ENCODE data around the gene EML2. TPM values are rescaled to one million over a fixed set of nuclear protein-coding genes. Genes with fewer than 3 reads are reported as not detected.

EML2 gene
- total RNA-seq, 2 donors from 2014 or later = 149 to 190 TPM

DNA sequence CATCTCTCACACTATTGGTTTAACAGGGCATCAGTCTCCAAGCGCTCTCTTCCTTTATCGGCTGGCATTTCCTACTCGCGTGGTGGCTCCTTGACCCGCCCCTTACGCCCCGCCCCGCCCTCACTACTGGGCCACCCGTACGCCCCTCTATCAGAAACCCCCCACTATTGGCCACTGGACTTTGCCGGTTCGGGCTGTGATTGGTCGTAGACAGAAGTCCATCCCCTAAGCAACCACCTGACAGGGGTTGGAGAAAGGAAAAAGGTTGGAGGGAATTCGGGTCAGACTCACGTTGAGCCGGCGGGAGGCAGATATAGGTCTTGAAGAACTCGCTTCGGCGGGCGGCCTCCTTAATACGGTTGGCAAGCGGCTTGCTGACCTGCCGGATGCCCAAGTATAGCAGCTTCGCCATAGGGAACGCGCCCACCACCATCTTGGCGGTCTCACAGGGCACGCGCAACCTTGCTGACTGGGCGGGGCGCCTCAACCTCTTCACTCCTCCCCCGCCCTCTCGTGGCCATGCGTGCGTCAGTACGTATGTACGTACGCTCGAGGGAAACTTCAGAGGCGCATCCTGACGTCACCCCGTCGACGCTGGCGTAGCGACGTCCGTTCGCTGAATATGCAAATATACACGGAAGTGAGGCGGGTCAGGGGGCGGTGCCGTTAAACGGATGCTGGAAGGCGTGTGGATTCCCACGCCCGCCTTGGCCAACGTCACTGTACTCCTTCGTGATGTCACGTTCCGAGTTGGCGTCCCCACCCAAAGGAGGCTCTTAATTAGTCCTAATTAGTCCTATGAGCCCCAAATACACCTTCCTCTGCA lies 54.7 kb downstream of the EML2 start, which contains the start of gene OPA3:
Gene OPA3 (minus strand): TSS at position 471 of the 826 bp plus-strand sequence. CDS start 38 bp downstream, at position 433.
- ATAC-seq (replicated peaks in 1 of 2) = peak; percentile 91
- peak within 1 kb of the TSS; percentile 91 to 95 for H3K4me3 Mint-ChIP-seq
- H3K36me3 Mint-ChIP-seq (ENCODE audit: insufficient read depth in 2 of 2) = peaks cover 6 to 8% of the 10 kb centered on the region in 2 donors
- peaks cover 6% of the 10 kb centered on the region for H3K27me3 Mint-ChIP-seq (ENCODE audit: low read depth)
- peak within 1 kb of the TSS; percentile 73 for H3K27ac Mint-ChIP-seq
- peaks cover 11% of the 10 kb centered on the region for H3K4me1 Mint-ChIP-seq (ENCODE audit: low read depth)
- peak; percentile 99 to 100 for DNase-seq
- H3K9me3 Mint-ChIP-seq = no peaks in the 10 kb centered on the region

DNA sequence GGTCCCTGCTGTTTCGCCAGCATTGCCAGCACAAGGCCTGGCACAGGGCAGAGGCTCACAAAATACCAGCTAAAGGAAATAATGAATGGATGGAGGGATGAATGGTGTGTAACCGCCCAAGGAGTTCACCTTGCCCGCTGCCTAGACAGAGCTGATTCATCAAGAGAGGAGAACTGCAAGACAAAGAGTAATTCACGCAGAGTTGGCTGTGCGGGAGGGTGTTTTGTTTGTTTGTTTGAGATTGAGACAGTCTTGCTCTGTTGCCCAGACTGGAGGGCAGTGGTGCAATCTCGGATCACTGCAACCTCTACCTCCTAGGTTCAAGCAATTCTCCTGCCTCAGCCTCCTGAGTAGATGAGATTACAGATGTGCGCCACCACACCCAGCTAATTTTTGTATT lies 57.6 kb downstream of the EML2 start:
- peaks cover 30% of the 10 kb centered on the region for H3K4me1 Mint-ChIP-seq (ENCODE audit: low read depth)
- DNase-seq (no peak), ATAC-seq (replicated peaks in 1 of 2) (no peak)
- H3K27me3 Mint-ChIP-seq (ENCODE audit: low read depth) = no peaks in the 10 kb centered on the region
- no peaks in the 10 kb centered on the region for H3K9me3 Mint-ChIP-seq
- H3K4me3 Mint-ChIP-seq = no peak overlapping the region
- no peak overlapping the region for H3K27ac Mint-ChIP-seq
- H3K36me3 Mint-ChIP-seq (ENCODE audit: insufficient read depth in 2 of 2) = peaks cover 6 to 8% of the 10 kb centered on the region in 2 donors

DNA sequence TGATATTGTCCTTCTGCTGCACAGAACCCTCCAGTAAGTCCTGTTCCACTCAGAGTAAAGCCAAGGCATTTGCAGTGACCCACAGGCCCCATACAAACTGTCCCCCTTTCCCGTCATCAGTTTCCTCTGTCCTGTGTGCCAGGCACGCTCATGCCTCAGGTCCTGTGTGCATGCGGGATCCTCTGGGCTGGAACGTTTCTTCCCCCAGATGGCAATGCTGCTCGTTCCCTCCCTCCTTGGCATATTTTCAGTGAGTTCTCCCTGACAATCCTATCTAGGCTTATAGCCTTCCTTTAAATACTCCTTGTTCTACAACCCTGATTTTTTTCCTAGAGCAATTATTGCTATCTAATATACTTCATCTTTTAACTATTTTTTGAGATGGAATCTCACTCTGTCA lies 60.3 kb downstream of the EML2 start:
- Mint-ChIP-seq H3K27me3 (ENCODE audit: low read depth) (no peaks in the 10 kb centered on the region), H3K9me3 (no peaks in the 10 kb centered on the region), H3K27ac (no peak overlapping the region), H3K4me3 (no peak overlapping the region), H3K4me1 (ENCODE audit: low read depth) (peaks cover 30% of the 10 kb centered on the region), H3K36me3 (ENCODE audit: insufficient read depth in 2 of 2) (peaks cover 2 to 5% of the 10 kb centered on the region in 2 donors)
- ATAC-seq (replicated peaks in 1 of 2) = no peak
- DNase-seq = no peak

DNA sequence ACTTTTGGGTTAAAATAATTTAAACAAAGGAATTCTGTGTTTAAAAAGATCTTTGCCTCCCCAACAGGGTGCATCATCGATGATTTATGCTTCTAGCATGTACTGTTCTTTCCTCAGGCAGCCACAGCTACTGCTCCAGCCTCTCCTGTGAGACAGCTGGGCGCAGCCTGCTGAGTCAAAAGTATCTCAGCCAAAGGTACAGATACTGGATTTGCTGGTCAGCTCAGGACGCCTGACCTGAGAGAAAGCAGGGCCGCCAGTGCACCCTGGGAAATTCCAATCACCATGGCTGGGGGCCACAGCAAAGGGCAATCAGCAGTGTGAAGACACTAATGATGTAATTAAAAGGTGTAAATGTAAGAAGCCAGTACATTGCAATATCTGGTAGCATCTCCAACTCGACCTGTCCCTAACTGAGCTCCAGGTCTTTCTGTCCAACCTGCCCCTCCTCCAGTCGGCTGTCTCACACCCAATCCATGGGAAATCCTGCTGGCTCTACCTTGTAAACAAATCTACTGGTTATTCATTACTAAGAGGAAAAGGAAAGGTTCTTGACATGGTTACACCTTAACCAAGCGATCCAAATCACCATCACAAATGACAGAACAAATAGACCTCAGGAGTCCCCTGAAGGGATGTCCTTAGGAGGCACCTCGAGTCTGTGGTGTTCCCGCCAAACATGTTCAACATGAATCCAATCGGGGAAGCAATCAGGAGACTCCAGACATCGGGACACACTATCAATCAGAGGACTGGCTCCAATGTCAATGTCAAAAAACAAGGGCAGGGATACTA lies 61.9 kb downstream of the EML2 start:
- no peaks in the 10 kb centered on the region for H3K27me3 Mint-ChIP-seq (ENCODE audit: low read depth)
- DNase-seq (no peak), ATAC-seq (replicated peaks in 1 of 2) (no peak)
- H3K36me3 Mint-ChIP-seq (ENCODE audit: insufficient read depth in 2 of 2) = peaks cover 0 to 2% of the 10 kb centered on the region in 2 donors
- no peak overlapping the region for H3K4me3 Mint-ChIP-seq
- H3K9me3 Mint-ChIP-seq = no peaks in the 10 kb centered on the region
- peaks cover 19% of the 10 kb centered on the region for H3K4me1 Mint-ChIP-seq (ENCODE audit: low read depth)
- no peak overlapping the region for H3K27ac Mint-ChIP-seq

DNA sequence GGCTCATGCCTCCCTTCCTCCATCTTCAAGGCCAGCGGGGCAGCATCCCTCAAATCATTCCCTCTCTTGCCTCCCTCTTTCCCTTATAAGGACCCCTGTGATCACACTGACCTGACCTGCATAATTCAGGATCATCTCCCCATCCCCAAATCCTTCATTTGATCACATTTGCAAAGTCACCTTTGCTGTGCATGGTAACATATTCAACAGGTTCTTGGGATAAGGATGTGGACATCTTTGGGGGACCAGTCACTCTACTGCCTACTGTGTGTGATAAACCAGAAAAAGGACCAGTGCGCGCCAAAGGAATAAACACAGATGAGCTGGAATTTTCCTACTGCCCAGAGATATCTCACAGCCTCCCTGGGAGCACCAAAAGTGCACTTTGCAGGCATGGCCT lies 62.5 kb downstream of the EML2 start:
- no peaks in the 10 kb centered on the region for H3K36me3 Mint-ChIP-seq (ENCODE audit: insufficient read depth in 2 of 2)
- H3K4me1 Mint-ChIP-seq (ENCODE audit: low read depth) = peaks cover 19% of the 10 kb centered on the region
- DNase-seq = no peak
- no peak for ATAC-seq (replicated peaks in 1 of 2)
- H3K9me3 Mint-ChIP-seq = no peaks in the 10 kb centered on the region
- no peak overlapping the region for H3K4me3 Mint-ChIP-seq
- no peak overlapping the region for H3K27ac Mint-ChIP-seq
- no peaks in the 10 kb centered on the region for H3K27me3 Mint-ChIP-seq (ENCODE audit: low read depth)

DNA sequence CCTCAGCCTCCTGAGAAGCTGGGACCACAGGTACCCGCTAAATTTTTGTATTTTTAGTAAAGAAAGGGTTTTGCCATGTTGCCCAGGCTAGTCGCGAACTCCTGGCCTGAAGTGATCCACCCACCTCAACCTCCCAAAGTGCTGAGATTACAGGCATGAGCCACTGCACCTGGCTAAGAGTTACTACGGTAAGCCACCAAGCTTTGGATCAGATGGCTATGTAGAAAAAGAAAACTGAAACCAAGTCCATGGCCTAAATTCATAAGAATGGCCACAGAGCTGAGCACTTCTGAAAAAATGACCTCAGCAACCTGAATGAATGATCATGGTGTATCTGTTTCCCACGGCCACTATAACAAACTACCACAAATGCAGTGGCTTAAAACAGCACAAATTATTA lies 64.0 kb downstream of the EML2 start:
- no peak overlapping the region for H3K4me3 Mint-ChIP-seq
- no peak for DNase-seq

DNA sequence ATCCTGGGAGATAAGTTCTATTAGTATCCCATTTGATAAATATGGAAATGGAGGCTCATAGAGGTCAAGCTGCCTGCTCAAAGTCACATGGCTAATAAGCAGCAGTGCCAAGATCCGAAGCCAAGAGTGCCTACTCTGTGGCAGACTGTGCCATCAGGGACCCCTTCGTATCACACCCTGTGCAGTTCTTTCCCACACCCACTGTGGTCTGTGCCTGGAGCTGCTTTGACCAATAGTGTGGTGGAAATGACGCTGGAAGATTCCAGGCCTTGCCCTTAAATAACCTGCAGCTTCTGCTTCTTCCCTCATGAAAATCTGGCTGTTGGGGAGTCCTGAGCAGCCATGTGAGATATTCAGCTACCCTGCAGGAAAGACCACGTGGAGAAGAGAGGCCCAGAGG lies 64.7 kb downstream of the EML2 start:
- no peaks in the 10 kb centered on the region for H3K27me3 Mint-ChIP-seq (ENCODE audit: low read depth)
- DNase-seq (no peak), ATAC-seq (replicated peaks in 1 of 2) (no peak)
- no peaks in the 10 kb centered on the region for H3K9me3 Mint-ChIP-seq
- no peak overlapping the region for H3K4me3 Mint-ChIP-seq
- no peak overlapping the region for H3K27ac Mint-ChIP-seq
- peaks cover 29% of the 10 kb centered on the region for H3K4me1 Mint-ChIP-seq (ENCODE audit: low read depth)
- no peaks in the 10 kb centered on the region for H3K36me3 Mint-ChIP-seq (ENCODE audit: insufficient read depth in 2 of 2)

More for the DNA sequence above, 64.0 kb downstream of the EML2 start:
- no peaks in the 10 kb centered on the region for H3K36me3 Mint-ChIP-seq (ENCODE audit: insufficient read depth in 2 of 2)
- H3K4me1 Mint-ChIP-seq (ENCODE audit: low read depth) = peaks cover 22% of the 10 kb centered on the region
- H3K9me3 Mint-ChIP-seq = no peaks in the 10 kb centered on the region
- no peak overlapping the region for H3K27ac Mint-ChIP-seq
- H3K27me3 Mint-ChIP-seq (ENCODE audit: low read depth) = no peaks in the 10 kb centered on the region
- ATAC-seq (replicated peaks in 1 of 2) = no peak

DNA sequence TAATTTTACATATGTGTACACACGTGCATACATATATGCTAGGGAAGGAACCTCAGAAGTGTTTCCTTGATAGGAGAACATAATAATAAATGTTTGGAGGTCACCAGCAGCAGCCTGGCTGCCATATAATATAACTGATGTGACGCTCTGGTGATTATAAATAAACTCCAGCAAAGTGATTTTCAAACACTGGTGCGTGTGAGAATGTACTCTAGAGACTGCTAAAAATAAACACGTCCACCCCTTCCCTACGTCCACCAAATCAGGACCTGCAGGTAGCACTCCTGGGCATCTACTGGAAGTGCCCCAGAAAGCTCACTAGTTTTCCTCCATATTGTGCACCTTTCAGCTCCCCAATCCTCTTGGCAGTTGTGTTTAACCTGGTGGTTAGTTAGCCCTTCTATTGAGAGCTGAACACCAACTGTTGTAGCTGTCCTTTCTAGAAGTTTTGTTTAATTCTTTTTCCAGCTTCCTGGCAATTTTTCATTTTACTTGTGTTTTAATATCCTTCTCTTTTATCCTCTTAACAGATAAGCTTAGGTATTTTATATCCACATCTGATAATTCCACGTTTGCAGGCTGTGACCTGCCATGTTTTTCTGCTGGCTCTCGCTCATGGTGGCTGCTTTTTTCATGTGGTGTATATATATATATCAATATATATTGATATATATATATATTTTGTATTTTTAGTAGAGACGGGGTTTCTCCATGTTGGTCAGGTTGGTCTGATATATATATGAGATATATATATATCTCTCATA lies 67.6 kb downstream of the EML2 start:
- H3K27ac Mint-ChIP-seq = peak overlapping the region; percentile 44
- no peaks in the 10 kb centered on the region for H3K27me3 Mint-ChIP-seq (ENCODE audit: low read depth)
- no peaks in the 10 kb centered on the region for H3K36me3 Mint-ChIP-seq (ENCODE audit: insufficient read depth in 2 of 2)
- no peak for DNase-seq
- no peaks in the 10 kb centered on the region for H3K9me3 Mint-ChIP-seq
- H3K4me1 Mint-ChIP-seq (ENCODE audit: low read depth) = peaks cover 11% of the 10 kb centered on the region
- no peak overlapping the region for H3K4me3 Mint-ChIP-seq
- ATAC-seq (replicated peaks in 1 of 2) = no peak

DNA sequence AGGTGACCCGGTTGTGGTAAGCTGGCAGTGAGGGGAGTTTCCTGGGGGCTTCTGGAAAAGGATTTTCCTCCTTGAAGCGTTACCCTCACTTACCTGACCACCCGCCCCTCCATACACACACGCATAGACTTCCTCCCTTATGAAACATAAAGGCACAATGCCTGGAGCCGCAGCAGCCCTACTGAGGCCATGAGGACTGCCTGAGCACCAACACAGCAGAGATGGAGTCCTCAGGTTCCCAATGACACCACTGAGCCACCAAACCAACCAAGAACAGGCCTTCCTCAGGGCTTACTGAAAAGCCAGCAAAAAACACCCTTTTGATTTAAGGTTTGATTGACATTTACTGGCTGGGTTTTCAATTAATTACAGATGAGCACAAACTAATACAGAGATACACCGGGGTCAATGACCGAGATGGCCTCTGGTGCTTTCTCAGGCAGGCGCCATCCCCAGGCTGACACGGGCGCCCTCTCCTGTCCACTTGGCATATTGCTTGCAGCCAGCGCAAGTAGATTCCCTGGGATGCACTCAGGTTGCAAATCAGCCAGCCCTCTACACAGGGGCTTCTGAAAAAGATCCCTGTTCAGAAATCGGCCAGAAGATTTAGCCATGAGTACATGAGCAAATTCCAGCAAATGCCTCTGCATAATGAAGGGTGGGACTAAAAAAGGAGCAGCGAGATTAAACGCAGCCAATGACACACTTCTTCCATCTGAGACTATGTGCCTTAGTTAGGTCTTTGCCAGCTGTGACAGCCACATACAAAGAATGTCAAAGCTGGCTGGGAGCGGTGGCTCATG lies 69.4 kb downstream of the EML2 start:
- Mint-ChIP-seq H3K27me3 (ENCODE audit: low read depth) (no peaks in the 10 kb centered on the region), H3K27ac (peak overlapping the region; percentile 41), H3K9me3 (no peaks in the 10 kb centered on the region), H3K4me1 (ENCODE audit: low read depth) (peaks cover 11% of the 10 kb centered on the region), H3K4me3 (no peak overlapping the region), H3K36me3 (ENCODE audit: insufficient read depth in 2 of 2) (no peaks in the 10 kb centered on the region)
- DNase-seq (peak; percentile 65 to 74), ATAC-seq (replicated peaks in 1 of 2) (peak; percentile 64)

DNA sequence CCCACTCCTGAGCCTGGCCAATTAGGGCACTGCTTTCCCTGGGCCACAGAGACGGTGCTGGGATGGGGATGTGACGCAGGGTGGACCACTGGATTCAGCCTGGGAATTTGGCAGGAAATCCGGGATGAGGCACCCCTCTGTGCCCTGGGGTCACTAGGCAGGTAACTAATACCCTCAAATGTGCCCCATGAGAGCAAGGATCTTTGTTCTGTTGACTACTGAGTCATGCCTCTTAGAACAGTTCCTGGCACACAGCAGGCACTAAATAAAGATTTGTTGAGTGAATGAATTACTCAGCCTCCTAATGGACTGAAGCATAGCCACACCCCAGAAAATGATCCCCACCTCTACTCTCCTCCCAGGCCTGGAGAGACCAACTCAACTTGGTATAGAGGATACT lies 70.5 kb downstream of the EML2 start:
- DNase-seq (no peak), ATAC-seq (replicated peaks in 1 of 2) (no peak)
- Mint-ChIP-seq H3K9me3 (no peaks in the 10 kb centered on the region), H3K27me3 (ENCODE audit: low read depth) (no peaks in the 10 kb centered on the region), H3K4me1 (ENCODE audit: low read depth) (peaks cover 18% of the 10 kb centered on the region), H3K4me3 (no peak overlapping the region), H3K27ac (no peak overlapping the region), H3K36me3 (ENCODE audit: insufficient read depth in 2 of 2) (no peaks in the 10 kb centered on the region)

DNA sequence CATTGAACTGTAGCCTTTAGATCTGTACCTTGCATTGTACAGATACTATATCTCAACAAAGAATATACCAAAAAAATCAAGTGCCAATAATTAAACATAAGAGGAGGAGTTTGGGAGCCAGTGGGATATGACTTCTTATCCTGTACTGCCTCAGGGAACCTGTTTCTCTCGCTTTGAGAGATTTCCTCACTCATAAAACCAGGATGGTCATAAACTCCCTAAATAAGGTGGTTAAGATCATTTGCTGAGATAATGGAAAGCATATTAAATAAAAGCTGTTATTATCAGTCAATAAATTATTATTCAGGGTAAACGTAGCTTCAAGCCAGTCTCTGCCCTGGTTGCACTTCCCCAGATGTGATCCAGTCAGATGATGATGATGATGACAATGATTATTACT lies 71.6 kb downstream of the EML2 start:
- H3K27me3 Mint-ChIP-seq (ENCODE audit: low read depth) = no peaks in the 10 kb centered on the region
- H3K4me3 Mint-ChIP-seq = no peak overlapping the region
- no peaks in the 10 kb centered on the region for H3K36me3 Mint-ChIP-seq (ENCODE audit: insufficient read depth in 2 of 2)
- no peak for ATAC-seq (replicated peaks in 1 of 2)
- no peak overlapping the region for H3K27ac Mint-ChIP-seq
- H3K9me3 Mint-ChIP-seq = no peaks in the 10 kb centered on the region
- no peak for DNase-seq
- peaks cover 27% of the 10 kb centered on the region for H3K4me1 Mint-ChIP-seq (ENCODE audit: low read depth)

DNA sequence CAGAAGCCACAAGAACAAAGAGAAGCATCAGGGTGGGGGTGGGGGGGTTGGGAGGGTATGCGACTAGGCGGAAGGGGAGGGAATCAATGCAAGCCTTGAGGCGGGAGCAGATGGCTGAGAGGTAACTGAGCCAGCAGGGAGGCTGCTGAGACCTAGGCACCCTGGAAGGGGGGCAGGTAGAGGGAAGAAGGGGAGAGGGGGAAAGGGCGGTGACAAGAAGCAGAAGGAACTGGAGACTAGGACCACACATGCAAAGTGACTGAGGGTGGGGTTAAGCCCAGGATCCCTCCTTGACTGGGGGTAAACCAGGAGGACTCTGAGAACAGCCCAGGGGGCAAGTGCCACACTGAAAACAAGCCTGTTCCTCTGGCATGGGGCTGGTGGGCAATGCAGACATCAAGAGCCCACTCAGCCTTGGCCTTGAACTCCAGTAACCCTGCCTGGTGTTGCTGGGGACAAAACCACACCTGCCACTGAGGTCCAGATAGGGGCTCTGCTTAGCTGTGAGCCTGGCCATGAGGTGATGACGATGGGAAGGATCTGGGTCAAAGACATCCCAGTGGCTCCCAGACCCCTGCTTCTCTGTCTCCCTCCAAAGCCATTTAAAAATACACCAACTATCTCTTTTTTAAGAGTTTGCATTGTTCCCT lies 74.9 kb downstream of the EML2 start:
- Mint-ChIP-seq H3K4me3 (peak overlapping the region in 1 of 2 donors; percentile 27), H3K4me1 (ENCODE audit: low read depth) (peaks cover 17% of the 10 kb centered on the region), H3K27ac (peak overlapping the region; percentile 87), H3K36me3 (ENCODE audit: insufficient read depth in 2 of 2) (peaks cover 0 to 2% of the 10 kb centered on the region in 2 donors), H3K9me3 (no peaks in the 10 kb centered on the region), H3K27me3 (ENCODE audit: low read depth) (no peaks in the 10 kb centered on the region)
- DNase-seq (no peak), ATAC-seq (replicated peaks in 1 of 2) (no peak)

Measured in activated T-cell treated with anti-CD3 and anti-CD28 coated beads, Interleukin-2, amount 50 U/mL, for 72 hours (primary cell).